ENCODE results near the gene GPX4. TPM values are rescaled to one million over a fixed set of nuclear protein-coding genes. Genes with fewer than 3 reads are reported as not detected.

GPX4 gene
- total and polyA plus RNA-seq, 9 of the 15 experiments (the other 6 are each of a cell fraction or from before 2014, with no cell fraction given): 61.4 to 661 (median 349) TPM

GRCh38 chr19:1073956-1074517 is 29.8 kb upstream of the GPX4 start (continued):
- no peak for TF ChIP-seq ZZZ3 (IDR thresholded peaks at IDR 0.05)
- no peak for TF ChIP-seq ESRRA (IDR thresholded peaks at IDR 0.05; ENCODE audit: borderline replicate concordance, low read depth)
- no peak for TF ChIP-seq TCF3 (CRISPR knock-in tag; IDR thresholded peaks at IDR 0.05)
- TF ChIP-seq BACH1 (tag; IDR thresholded peaks at IDR 0.05): no peak
- peak; percentile 4; the same call in 1 of the 2 replicates for TF ChIP-seq ZFX (CRISPR knock-in tag; IDR thresholded peaks at IDR 0.05)
- no peak for TF ChIP-seq CXXC5 (CRISPR knock-in tag; IDR thresholded peaks at IDR 0.05)
- TF ChIP-seq ZNF586 (CRISPR knock-in tag; conservative IDR thresholded peaks at IDR 0.05): no peak
- TF ChIP-seq TEAD2 (tag; IDR thresholded peaks at IDR 0.05): no peak
- no peak for TF ChIP-seq GMEB1 (CRISPR knock-in tag; IDR thresholded peaks at IDR 0.05)
- TF ChIP-seq EWSR1 (IDR thresholded peaks at IDR 0.05; ENCODE audit: borderline replicate concordance, low read depth, partially characterized antibody): no peak
- no peak for TF ChIP-seq LEF1 (IDR thresholded peaks at IDR 0.05)
- no peak for TF ChIP-seq SPI1 (IDR thresholded peaks at IDR 0.05; ENCODE audit: borderline replicate concordance, low read depth, low read length)
- TF ChIP-seq, protein P1, sequence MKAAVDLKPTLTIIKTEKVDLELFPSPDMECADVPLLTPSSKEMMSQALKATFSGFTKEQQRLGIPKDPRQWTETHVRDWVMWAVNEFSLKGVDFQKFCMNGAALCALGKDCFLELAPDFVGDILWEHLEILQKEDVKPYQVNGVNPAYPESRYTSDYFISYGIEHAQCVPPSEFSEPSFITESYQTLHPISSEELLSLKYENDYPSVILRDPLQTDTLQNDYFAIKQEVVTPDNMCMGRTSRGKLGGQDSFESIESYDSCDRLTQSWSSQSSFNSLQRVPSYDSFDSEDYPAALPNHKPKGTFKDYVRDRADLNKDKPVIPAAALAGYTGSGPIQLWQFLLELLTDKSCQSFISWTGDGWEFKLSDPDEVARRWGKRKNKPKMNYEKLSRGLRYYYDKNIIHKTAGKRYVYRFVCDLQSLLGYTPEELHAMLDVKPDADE (conservative IDR thresholded peaks at IDR 0.05; ENCODE audit: control insufficient read depth, low read depth, low read length): no peak
- no peak for TF ChIP-seq PHF20 (IDR thresholded peaks at IDR 0.05; ENCODE audit: partially characterized antibody)
- no peak for TF ChIP-seq ZNF184 (CRISPR knock-in tag; IDR thresholded peaks at IDR 0.05)
